ENCODE measurements around the gene CDYL2.
"Not testable (repeated sequence)": the region's sequence is repeated elsewhere in the genome, so short reads cannot be mapped to it uniquely, and the experiment has no call there.

The CDYL2 gene

DNA sequence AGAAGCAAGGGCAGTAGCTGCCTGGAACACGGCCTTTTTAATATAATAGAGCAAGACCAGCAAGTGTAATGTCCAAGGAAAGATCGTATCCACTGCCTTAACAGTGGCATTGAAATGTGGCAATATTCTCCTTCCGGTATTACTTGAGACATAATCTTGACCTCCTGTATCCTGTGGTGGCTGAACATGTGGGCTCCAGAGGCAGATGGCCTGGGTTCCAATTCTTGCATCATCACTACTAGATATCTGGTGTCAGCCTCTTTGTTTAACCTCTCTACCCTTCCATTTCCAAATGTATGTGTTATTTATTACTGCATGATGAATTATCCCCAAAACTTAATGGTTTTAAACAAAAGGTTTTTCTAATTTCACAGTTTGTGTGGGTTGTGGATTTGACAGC is 3.5 kb upstream of the CDYL2 start:
- DNase-seq: no peak

DNA sequence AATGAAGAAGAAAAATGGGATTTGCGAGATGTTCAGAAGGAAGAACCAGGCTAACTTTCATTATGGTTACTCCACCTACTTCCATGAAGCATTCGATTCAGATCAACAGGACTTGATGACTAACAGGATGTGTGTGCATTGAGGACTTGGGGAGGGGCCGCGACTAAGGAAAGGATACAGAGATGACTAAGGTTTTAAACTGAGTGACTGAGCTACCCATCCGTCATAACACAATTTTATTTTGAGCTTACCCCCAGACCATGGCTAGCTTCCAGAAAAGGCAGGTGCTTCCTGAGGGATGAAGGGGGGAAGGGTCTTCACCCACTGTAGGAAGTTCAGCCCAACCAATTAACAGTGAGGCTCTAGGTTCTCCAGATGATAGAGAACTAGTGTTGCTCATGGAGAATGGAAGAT is 2.5 kb upstream of the CDYL2 start:
- no peak for DNase-seq

DNA sequence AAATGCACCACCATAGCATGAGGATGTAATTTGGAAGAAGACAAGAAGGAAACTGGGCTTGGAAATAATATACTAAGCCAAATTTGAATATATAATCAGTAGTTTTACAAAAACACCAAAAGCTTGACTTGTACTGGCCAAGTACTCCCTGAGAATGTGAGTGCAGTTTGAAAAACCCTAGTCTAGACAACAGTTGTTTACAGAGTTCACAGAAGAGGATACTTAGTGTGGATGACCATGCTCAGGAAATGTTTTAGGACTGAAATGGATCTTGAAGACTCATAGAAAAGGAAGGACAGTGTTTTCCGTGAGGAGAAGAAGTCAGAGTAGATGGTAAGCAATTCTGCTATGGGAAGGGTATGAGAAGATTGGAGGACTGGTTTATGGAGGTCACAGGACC is 1.9 kb upstream of the CDYL2 start:
- no peak for DNase-seq

DNA sequence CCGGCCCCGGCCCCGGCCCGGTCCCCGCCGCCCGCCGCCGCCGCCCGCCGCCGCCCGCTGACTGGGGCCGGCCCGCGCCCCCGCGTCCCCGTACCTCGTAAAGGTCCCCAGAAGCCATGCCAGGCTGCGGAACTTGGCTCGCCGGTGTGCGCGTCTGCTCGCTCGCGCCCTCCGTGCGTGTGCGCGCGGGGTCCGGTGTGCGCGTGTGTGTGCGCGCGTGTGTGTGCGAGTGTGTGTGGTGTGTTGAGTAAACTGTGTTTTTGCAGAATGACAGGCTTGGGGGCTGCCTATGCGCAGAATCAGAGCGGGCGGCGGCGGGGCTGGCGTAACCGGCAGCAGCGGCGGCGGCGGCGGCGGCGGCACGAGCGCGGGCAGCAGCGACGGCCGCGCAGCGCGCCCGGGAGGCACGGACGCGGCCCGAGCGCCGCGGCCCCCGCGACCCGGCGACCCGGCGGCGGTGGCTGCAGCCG is 307 bp downstream of the CDYL2 start:
- DNase-seq: peak in 23 of 51 donors; percentile 3 to 53 (median 20)

DNA sequence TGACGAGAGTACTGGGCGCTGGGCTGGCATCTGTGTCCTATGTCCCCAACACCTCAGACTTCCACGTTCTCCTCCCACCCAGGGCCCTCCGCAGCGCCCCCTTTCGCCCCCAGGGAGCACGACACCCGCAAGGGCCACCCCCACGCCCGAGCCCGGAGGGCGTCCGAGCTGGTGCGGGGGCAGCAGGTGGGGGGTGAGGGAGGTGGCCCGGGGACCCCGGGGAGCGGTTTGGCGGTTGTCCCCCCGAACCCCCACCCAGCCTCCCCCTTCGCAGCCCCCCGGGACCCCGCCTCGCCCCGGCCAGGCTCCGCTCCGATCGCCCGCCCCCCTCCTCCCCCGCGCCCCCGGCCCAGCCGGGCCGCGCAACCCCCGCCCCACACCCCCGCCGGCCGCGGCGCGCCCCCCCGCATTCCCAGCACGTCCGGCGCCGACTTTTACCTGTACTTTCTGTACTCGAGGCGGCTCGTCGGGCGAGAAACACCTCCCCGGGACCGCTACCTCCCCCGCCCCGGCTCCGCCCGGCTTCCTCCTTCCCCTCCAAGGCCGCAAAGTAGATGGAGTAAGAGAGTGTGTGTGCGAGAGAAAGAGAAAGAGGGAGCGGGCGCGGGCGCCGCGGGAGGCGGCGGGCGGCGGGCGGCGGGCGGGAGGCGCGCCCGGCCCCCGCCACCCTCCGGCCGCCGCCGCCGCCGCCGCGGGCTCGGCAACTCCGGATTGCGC is 901 bp downstream of the CDYL2 start:
- DNase-seq: peak in 3 of 51 donors; percentile 3 to 22 (median 7)

DNA sequence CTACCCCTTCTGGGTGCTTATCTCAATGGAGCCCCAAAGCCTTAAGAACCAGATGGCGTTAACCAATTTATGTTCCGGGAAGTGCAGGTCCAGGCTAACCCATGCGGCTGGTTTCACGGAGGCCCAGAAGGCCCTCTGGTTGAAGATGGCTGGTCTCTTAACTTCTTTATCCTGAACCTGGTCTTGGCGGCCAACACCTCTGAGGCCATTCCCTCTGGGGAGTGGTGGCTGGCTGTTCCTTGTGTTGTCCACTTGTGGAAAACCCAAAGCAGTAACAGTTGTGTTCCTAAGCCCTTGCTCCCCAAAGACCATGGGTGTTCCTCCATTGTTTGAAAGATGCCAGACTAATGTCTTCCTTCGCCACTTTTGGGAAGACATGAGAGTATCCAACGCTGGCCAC is 1.5 kb downstream of the CDYL2 start:
- no peak for DNase-seq

DNA sequence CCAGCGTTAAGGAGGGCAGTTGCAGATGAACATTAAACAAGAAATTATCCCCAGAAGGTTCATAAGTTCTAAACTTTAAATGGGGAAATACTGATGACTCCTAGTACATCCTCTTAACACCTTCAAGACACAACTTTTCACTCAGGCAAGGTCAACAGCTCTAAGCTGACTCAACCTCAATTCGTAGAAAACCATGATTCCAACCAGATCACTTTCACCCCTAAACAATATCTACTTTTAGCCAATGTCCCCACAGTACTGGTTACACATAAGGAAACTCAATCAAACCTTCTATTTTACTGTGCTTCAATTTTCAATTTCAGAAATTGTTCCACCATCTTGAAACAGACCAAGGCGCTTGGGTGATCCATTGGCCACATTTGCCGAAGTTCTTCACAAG is 2.3 kb downstream of the CDYL2 start:
- DNase-seq: no peak

DNA sequence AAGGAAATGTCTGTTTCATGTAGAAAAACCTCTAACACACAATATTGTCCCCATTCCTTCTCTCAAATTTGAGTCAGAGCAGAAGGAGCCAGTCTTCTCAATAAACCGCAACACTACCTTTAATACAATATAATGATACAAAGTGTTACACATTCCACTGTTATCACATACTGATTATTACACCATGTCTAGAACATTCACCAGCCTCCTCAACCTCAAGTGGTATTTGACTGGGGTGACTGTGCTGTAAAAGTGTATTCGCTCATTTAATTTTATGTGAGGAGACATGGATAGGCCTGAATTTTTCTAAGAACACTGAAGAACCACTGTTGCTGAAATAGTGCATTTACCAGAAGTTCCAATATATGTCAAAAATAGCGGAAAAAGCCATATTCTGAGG is 10.3 kb downstream of the CDYL2 start:
- no peak for DNase-seq

DNA sequence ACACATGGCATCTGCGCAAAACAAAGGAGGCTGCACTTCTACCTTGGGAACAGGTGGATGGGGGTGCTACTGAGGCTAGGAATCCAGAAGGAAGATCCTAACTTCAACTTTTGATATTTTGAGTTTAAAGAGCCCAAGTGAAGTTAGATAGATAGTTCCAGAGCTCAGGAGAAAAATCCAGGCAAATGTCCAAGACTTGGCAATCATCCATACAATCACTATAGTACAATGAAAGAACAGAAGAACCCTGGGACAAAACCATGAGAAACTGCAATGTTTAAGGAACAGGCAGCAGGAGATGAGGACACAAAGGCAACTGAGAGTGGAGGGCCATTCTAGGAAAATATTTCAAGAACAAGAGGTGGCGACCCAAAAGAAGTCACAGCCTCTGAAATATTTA is 12.4 kb downstream of the CDYL2 start:
- DNase-seq: no peak

DNA sequence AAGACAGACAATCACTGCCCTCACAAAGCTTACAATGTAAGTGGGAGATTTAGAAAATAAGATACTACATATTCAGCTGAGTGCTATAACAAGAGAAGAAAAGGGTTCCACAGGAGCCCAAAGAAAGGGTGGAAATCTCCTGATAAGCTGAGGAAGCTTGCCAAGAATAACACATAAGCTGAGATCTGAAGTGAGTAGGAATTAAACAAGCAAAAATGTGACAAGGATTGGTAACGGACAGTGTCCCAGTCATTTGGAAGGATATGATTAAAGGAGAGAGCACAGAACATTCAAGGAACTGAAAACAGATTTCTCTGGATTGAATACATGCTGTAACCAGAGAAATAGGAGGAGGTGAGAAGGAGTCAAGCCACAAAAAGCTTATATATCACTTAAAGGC is 13.0 kb downstream of the CDYL2 start:
- no peak for DNase-seq

DNA sequence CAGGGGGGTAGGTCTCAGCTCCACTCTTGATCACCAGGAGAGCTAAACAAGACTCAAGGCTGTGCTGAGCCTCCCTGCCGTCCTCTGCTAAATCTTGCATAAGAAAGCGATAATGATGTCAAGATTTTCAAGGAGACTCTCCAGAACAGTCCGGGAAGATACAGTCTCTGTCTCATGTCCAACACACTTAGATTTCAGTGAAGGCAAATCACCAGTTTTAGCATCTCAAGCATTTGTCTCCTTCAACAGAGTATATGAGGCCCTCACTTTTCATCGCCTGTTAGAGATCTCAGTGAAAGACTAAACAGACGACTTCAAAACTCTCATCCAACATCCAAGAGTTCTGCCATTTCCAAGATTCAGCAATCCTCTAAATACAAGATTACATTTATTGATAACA is 13.6 kb downstream of the CDYL2 start:
- DNase-seq: no peak

DNA sequence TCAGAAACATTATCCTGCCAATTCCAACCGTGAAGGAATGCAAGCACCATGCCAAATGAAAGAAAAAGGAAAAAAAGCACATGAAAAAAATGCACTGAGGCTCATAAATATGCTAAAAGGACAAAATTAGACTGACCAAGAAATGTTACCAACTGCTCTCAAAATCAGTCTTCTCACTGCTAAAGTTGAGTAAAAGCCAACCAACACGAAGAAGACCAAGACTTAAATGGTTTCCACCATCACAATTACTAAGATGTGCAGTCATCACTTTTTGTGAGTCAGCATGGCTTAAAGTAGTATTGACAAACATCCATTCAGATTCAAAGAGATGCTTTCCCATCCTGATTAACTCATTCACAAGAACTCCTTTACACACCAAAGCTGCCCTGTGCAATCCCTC is 16.4 kb downstream of the CDYL2 start:
- DNase-seq: no peak

DNA sequence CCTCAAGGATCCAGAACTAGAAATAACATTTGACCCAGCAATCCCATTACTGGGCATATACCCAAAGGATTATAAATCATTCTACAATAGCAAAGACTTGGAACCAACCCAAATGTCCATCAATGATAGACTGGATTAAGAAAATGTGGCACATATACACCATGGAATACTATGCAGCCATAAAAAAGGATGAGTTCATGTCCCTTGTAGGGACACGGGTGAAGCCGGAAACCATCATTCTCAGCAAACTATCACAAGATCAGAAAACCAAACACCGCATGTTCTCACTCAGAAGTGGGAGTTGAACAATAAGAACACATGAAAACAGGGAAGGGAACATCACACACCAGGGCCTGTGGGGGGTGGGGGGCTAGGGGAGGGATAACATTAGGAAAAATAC is 17.8 kb downstream of the CDYL2 start:
- not testable (repeated sequence) for DNase-seq

DNA sequence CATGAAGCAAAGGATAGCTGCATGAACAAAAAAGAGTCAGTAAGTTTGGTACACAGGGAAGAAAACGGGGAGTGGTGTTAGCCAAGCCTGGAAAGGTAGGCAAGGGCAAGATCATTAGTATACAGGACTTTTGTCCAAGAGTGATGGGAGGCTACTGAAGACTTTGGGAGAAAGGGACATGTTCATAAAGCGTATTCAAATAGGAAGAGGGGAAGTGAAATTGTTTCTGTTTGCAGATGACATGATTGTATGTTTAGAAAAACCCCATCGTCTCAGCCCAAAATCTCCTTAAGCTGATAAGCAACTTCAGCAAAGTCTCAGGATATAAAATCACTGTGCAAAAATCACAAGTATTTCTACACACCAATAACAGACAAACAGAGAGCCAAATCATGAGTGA is 19.4 kb downstream of the CDYL2 start:
- DNase-seq: no peak

DNA sequence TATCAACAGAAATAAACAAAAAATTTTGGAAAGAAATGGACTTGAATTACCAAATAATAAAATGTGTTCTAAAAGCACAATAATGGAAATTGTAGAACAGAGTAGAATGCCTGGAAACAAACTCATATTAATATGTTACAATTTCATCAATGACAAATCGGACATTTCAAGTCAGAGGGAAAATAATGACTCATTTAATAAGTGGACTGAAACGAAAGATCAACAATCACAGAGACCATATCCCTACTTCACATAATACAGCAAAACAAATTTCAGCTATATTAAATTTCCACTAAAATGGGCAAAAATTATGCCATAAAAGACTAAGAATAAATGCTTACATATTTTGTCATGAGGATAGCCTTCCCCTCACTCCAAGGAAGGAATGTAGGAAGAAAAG is 25.7 kb downstream of the CDYL2 start:
- DNase-seq: no peak

DNA sequence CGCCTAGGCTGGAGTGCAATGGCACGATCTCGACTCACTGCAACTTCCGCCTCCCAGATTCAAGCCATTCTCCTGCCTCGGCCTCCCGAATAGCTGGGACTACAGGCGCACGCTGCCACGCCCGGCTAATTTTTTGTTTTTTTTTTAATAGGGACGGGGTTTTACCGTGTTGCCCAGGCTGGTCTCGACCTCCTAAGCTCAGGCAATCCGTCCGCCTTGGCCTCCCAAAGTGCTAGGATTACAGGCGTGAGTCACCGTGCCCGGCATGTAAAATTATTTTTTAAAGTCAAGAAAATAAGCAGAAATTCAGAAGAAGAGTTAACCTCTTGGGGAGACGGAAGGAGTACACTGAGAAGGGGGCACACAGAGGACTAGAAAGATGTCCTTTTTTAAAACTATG is 27.5 kb downstream of the CDYL2 start:
- no peak for DNase-seq

DNA sequence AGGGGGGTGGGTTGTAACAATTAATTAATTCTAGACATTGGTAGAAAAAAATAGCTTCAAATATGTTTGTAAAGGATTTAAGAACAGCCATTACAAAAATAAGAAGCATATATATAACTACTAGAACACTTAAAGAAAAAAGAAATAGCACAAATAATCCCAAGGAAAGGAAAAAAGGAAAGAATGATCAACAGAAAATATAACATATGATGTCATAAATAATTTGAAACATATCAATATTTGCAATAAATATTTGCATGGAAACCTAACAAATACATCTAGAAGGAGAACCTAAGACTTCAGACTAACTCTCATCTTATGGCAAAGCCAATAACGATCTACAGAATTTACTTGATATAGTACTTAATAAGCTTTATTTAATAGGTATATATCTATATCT is 28.9 kb downstream of the CDYL2 start:
- DNase-seq: no peak

DNA sequence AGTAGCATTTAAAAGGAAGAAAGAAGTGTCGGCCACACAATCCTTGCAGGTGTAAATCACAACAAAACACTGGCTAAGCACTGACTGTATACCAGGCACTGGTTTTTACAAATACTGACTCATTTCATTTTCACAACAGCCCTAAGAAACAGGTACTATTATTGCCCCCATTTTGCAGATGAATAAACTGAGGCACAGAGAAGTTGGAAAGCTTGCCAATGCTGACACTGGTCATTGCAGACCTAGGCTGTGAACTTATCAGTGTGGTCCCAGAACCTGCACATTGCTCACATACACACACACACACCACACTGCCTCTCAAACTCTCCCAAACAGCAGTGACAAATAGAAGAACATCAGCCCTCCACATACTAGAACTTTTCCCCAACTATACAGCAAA is 37.6 kb downstream of the CDYL2 start:
- no peak for DNase-seq

DNA sequence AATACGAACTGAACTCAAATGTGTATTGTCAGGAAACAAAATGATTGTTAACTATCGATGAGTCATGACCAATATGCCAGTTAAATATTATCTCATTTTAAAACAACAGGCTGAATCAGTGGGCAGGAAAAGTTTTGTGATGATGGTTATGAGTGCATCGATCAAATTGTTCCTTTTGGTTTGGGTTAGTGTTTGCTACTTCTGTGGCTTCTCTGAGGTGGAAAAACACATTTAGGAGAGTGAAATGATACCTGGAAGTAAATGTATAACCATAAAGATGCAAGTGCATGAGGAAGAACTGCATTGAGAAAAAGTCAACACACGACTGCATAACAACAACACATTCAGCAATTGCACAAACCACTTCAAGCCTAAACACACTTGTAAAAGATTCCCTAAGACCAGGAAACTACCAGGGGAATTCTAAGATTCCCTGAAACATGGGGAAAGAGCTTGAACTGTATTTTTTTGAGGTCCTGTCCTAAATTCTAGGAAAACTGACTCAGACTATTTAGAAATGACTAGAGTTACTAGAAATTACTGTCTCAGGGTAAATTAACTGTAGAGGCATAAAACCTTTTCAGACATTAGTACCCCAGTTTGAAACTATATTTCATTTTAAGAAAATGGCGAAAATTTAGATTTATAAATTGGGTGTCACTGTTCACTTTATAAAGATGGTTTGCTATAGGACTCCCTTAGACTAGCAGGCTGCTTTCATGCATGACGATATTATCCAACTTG is 44.8 kb downstream of the CDYL2 start:
- DNase-seq: no peak

DNA sequence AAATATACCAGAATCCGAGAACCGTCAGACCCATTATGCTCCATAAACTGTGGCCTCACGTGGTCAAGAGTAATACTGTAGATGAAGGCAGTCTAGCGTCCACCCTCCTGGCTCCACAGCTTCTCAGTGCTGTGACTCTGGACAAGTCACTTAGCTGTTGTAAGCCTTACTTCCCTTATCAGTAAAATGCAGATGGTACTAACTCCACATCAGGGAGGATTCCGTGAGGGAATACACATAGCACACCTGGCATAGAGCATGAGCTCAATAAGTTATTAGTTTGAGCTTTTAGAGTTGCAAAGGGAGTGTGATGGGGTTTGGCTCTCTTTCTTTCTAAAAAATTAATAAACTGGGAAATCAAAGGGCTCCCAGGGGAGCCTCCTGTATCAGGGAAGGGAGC is 49.9 kb downstream of the CDYL2 start:
- DNase-seq: no peak

DNA sequence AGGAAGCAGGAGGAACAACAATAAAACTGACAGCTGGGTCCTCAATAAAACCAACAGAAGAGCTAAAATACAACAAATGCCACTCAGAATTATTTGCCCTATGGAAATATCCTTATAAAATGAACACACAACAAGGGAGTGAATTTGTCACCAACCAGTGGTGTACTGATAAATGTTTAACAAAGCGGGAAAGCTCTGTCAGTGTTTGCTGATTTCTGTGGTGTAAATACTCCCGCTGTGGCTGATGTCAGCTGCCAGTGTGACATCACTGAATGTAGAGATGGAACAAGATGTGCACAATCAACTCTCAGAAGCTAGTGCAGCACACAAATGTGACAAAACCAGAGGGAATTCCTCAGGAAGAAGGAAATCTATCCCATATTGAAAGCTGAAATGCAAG is 51.9 kb downstream of the CDYL2 start:
- DNase-seq: no peak

DNA sequence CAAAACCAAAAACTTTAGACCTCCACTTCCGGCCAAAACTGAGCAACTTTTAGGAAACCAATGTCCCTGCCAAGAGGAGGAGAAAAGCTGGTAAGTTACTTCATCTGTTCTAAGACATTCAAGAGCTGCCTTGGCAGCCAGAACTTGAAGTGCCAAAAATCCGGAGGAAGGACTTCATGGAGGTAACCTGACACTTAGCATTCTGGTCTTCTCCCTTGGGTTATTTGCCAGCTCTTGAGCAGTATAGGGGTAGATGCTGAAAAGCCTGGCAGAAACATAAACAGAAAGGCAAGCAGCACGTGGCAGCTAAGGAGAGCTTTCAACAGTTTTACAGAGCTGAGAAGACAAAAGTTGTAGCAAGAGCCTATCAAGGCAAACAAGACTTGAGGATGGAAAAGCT is 53.2 kb downstream of the CDYL2 start:
- DNase-seq: peak in 7 of 51 donors; percentile 2 to 41 (median 15)

DNA sequence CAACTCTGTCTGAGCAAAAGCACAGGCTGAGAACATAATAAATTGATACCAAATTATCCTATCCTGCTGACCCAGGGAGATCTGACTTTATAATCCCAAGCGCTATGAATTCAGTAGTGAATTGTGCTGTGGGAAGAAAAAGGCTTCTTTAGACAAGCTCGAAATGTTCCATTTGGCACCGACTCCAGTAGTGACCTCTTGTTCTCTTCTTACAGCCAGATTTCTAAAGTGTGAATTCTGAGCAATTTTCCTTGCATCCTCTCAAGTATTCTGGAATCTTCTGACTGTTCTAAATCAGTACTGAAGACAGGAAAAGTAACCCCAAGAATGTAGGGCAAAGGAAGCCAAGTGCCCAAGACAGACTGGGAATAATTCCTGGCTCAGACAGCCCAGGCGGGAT is 58.2 kb downstream of the CDYL2 start:
- peak in 6 of 51 donors; percentile 4 to 28 (median 6) for DNase-seq
